HG03045 (cell line): ENCODE data around the gene GINS1.
A peak's percentile ranks its signal among the peaks of the same experiment; 100 is the strongest.

ENCODE experiments used
- ATAC-seq: cut with Tn5 transposase; IDR thresholded peaks from one replicate; pipeline ENCODE4 v1.9.1; 2021; ENCODE audit warnings: mild to moderate bottlenecking, moderate library complexity; ENCODE audit not compliant: unreplicated experiment

The GINS1 gene

GRCh38 chr20:25453035-25453810, 45.8 kb downstream of the GINS1 start:
- ATAC-seq, result no peak

- no peak for ATAC-seq
Observed at GRCh38 chr20:25454153-25454900, 46.9 kb downstream of the GINS1 start.

- ATAC-seq, result no peak
Observed at GRCh38 chr20:25457886-25458680, 50.6 kb downstream of the GINS1 start.

GRCh38 chr20:25459111-25459830, 51.8 kb downstream of the GINS1 start:
- no peak for ATAC-seq

GRCh38 chr20:25459916-25460535, 52.6 kb downstream of the GINS1 start:
- no peak for ATAC-seq

- ATAC-seq, result no peak
Observed at GRCh38 chr20:25460566-25461280, 53.2 kb downstream of the GINS1 start.

- ATAC-seq, result no peak
Observed at GRCh38 chr20:25461281-25461650, 53.8 kb downstream of the GINS1 start.

- no peak for ATAC-seq
Observed at GRCh38 chr20:25461786-25462545, 54.5 kb downstream of the GINS1 start.

GRCh38 chr20:25464501-25465242, 57.2 kb downstream of the GINS1 start:
- no peak for ATAC-seq

GRCh38 chr20:25465243-25466135, 58.0 kb downstream of the GINS1 start:
- ATAC-seq, result no peak

GRCh38 chr20:25466846-25467245, 59.4 kb downstream of the GINS1 start:
- ATAC-seq, result no peak

- ATAC-seq, result no peak
Observed at GRCh38 chr20:25467441-25467840, 60.0 kb downstream of the GINS1 start.

GRCh38 chr20:25468126-25469075, 60.9 kb downstream of the GINS1 start:
- no peak for ATAC-seq

GRCh38 chr20:25469558-25469957, 62.1 kb downstream of the GINS1 start:
- ATAC-seq, result no peak

- ATAC-seq, result peak; percentile 56
Observed at GRCh38 chr20:25470045-25470444, 62.6 kb downstream of the GINS1 start.

GRCh38 chr20:25471020-25471419, 63.5 kb downstream of the GINS1 start:
- ATAC-seq, result no peak
